GM23338 (cell line): ENCODE data around the gene SCAANT1. TPM values are rescaled to one million over a fixed set of nuclear protein-coding genes. Genes with fewer than 3 reads are reported as not detected.

Experiments
- ATAC-seq: fragments of 200-7000 bp; cut with Tn5 transposase; 3 replicates; pipeline ENCODE4 v1.9.1; 2020
- DNase-seq: peaks from one replicate; pipeline ENCODE4 v3.0.0-alpha.2; 2015; ENCODE audit warnings: low spot score
- H2AFZ ChIP-seq: fragments of 200-600 bp; sonication (generic); 2 replicates; pipeline ENCODE4 v1.8.0; 2016; ENCODE audit warnings: antibody characterized with exemption, mild to moderate bottlenecking, moderate library complexity
- H3F3A ChIP-seq: fragments of 200-600 bp; sonication (generic); replicated peaks from 2 replicates; pipeline ENCODE4 v1.8.0; 2017; ENCODE audit warnings: antibody characterized with exemption, mixed run types, low read depth
- H3K27ac ChIP-seq: fragments of 200-600 bp; sonication (generic); 2 replicates; pipeline ENCODE4 v1.6.1; 2016; ENCODE audit warnings: low read depth
- H3K27me3 ChIP-seq: fragments of 200-600 bp; sonication (generic); 2 replicates; pipeline ENCODE4 v1.8.0; 2016; ENCODE audit warnings: mild to moderate bottlenecking, mixed run types, moderate library complexity; ENCODE audit not compliant: insufficient read depth
- H3K36me3 ChIP-seq: fragments of 200-600 bp; sonication (generic); 2 replicates; pipeline ENCODE4 v1.8.0; 2016; ENCODE audit warnings: mild to moderate bottlenecking; ENCODE audit not compliant: insufficient read depth
- H3K4me1 ChIP-seq: fragments of 200-600 bp; sonication (generic); 2 replicates; pipeline ENCODE4 v1.8.0; 2016; ENCODE audit warnings: mild to moderate bottlenecking, moderate library complexity; ENCODE audit not compliant: insufficient read depth
- H3K4me2 ChIP-seq: fragments of 200-600 bp; sonication (generic); 2 replicates; pipeline ENCODE4 v1.7.1; 2017; ENCODE audit warnings: mixed run types
- H3K4me3 ChIP-seq: fragments of 200-600 bp; sonication (generic); 2 replicates; pipeline ENCODE4 v1.6.1; 2016; ENCODE audit warnings: mixed run types
- H3K79me2 ChIP-seq: fragments of 200-600 bp; sonication (generic); replicated peaks from 2 replicates; pipeline ENCODE4 v1.8.0; 2017; ENCODE audit warnings: mild to moderate bottlenecking; ENCODE audit not compliant: insufficient read depth
- H3K9me2 ChIP-seq: fragments of 200-600 bp; sonication (generic); 2 replicates; pipeline ENCODE4 v1.8.0; 2017; ENCODE audit not compliant: insufficient read depth
- H4K20me1 ChIP-seq: fragments of 200-600 bp; sonication (generic); replicated peaks from 2 replicates; pipeline ENCODE4 v1.8.0; 2017; ENCODE audit warnings: mild to moderate bottlenecking; ENCODE audit not compliant: insufficient read depth
- H3K27ac Mint-ChIP-seq: 2 replicates; pipeline ENCODE4 v1.8.0; 2020; ENCODE audit warnings: inconsistent platforms, mild to moderate bottlenecking, moderate library complexity, mixed read lengths
- H3K27me3 Mint-ChIP-seq: 3 replicates; pipeline ENCODE4 v1.8.0; 2022; ENCODE audit warnings: low read depth, mild to moderate bottlenecking, moderate library complexity, mixed read lengths, inconsistent platforms; ENCODE audit not compliant: insufficient read depth, poor library complexity
- H3K36me3 Mint-ChIP-seq: 3 replicates; pipeline ENCODE4 v1.8.0; 2021; ENCODE audit warnings: low read depth, mild to moderate bottlenecking, inconsistent platforms, moderate library complexity, mixed read lengths
- H3K4me1 Mint-ChIP-seq: 3 replicates; pipeline ENCODE4 v1.8.0; 2020; ENCODE audit warnings: mild to moderate bottlenecking, inconsistent platforms, mixed read lengths
- H3K4me3 Mint-ChIP-seq: 3 replicates; pipeline ENCODE4 v1.8.0; 2021; ENCODE audit warnings: moderate library complexity, mild to moderate bottlenecking, inconsistent platforms, mixed read lengths
- H3K9me3 Mint-ChIP-seq: 3 replicates; pipeline ENCODE4 v1.8.0; 2020; ENCODE audit warnings: moderate library complexity, mild to moderate bottlenecking, inconsistent platforms, mixed read lengths
- ZNF462 ChIP-seq: fragments of 250-450 bp; sonication (Bioruptor Pico); IDR thresholded peaks from 2 replicates; pipeline ENCODE4 v1.5.0; 2020; ENCODE audit warnings: mild to moderate bottlenecking, moderate library complexity
- polyA plus RNA-seq: library from polyadenylated mRNA; unstranded; fragments of >200 nt; fragmentation: Nextera tagmentation; extraction: Ambion mirVana; gene quantifications from 2 replicates; pipeline ENCODE4 v1.2.1, GENCODE V29; 2016
- total RNA-seq: library from RNA; depleted of rRNA; stranded (reverse); fragments of >200 nt; shearing (Covaris generic); gene quantifications from 2 replicates; pipeline ENCODE4 v1.2.3, GENCODE V29; 2014
- TF ChIP-seq, protein P1 (sequence below), 2 experiments: fragments of 200-600 bp in 1 of 2; sonication (generic) in 1 of 2; conservative IDR thresholded peaks; 2 replicates each; pipeline versions ENCODE4 v1.5.1 to v1.6.1; 2016 to 2017; ENCODE audit warnings: antibody characterized with exemption in 2 of 2, low read depth in 2 of 2, mild to moderate bottlenecking in 2 of 2, moderate library complexity in 1 of 2

The SCAANT1 gene
- total and polyA plus RNA-seq, 2 experiments from 2014 or later: 1.2 TPM; not detected in 1

GRCh38 chr3:63908081-63908736 lies 4.0 kb downstream of the SCAANT1 start:
- Histone ChIP-seq H3K79me2 (peaks cover 4% of the 10 kb centered on the region; the same call in 1 of the 2 replicates), H3F3A (no peaks in the 10 kb centered on the region), H3K27ac (no peak overlapping the region), H3K36me3 (no peaks in the 10 kb centered on the region; the same call in 1 of the 2 replicates), H3K4me1 (peaks cover 5% of the 10 kb centered on the region), H4K20me1 (no peaks in the 10 kb centered on the region), H2AFZ (no peak overlapping the region), H3K27me3 (peaks cover 7% of the 10 kb centered on the region; the same call in 1 of the 2 replicates), H3K9me2 (no peaks in the 10 kb centered on the region), H3K4me2 (no peak overlapping the region), H3K4me3 (no peak overlapping the region)
- Mint-ChIP-seq H3K27ac (no peak overlapping the region), H3K4me3 (no peak overlapping the region), H3K9me3 (no peaks in the 10 kb centered on the region), H3K4me1 (peaks cover 31% of the 10 kb centered on the region), H3K36me3 (no peaks in the 10 kb centered on the region), H3K27me3 (peaks cover 5% of the 10 kb centered on the region)
- ATAC-seq (no peak), DNase-seq (peak; percentile 33)
- no peak for TF ChIP-seq ZNF462 (CRISPR knock-in tag)
- TF ChIP-seq, protein P1, sequence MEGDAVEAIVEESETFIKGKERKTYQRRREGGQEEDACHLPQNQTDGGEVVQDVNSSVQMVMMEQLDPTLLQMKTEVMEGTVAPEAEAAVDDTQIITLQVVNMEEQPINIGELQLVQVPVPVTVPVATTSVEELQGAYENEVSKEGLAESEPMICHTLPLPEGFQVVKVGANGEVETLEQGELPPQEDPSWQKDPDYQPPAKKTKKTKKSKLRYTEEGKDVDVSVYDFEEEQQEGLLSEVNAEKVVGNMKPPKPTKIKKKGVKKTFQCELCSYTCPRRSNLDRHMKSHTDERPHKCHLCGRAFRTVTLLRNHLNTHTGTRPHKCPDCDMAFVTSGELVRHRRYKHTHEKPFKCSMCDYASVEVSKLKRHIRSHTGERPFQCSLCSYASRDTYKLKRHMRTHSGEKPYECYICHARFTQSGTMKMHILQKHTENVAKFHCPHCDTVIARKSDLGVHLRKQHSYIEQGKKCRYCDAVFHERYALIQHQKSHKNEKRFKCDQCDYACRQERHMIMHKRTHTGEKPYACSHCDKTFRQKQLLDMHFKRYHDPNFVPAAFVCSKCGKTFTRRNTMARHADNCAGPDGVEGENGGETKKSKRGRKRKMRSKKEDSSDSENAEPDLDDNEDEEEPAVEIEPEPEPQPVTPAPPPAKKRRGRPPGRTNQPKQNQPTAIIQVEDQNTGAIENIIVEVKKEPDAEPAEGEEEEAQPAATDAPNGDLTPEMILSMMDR (conservative IDR thresholded peaks at IDR 0.05; ENCODE audit: low read depth in 2 of 2): peak; percentile 17 to 27; a peak in 2 of 4 replicates
